ENCODE measurements around the gene MIS12. TPM values are rescaled to one million over a fixed set of nuclear protein-coding genes. Genes with fewer than 3 reads are reported as not detected.

The MIS12 gene
- total RNA-seq, 1 experiment from 2014 or later = 22.6 TPM

- ChIA-PET CTCF (interaction anchor here (4.4 kb wide), 1 partner anchor 28 kb away, joined by 23 read pairs; the partner anchor contains the start of gene C1QBP), POLR2A (interaction anchor here (0.5 to 2.0 kb wide), 3 partner anchors 19 to 520 kb away, joined by 4 to 17 read pairs (median 12); partner anchors contain the start of genes DERL2 and MIS12)
- Mint-ChIP-seq H3K4me3 (peak overlapping the region; percentile 89), H3K27me3 (ENCODE audit: low read depth) (no peaks in the 10 kb centered on the region), H3K4me1 (peaks cover 23% of the 10 kb centered on the region), H3K9me3 (no peaks in the 10 kb centered on the region), H3K27ac (peak overlapping the region; percentile 55), H3K36me3 (peaks cover 9% of the 10 kb centered on the region)
- DNase-seq (ENCODE audit: low spot score) (no peak), ATAC-seq (no peak)
- TF ChIP-seq TEAD4 (CRISPR knock-in tag; IDR thresholded peaks at IDR 0.05) (no peak), MXD4 (CRISPR knock-in tag; IDR thresholded peaks at IDR 0.05; ENCODE audit: borderline replicate concordance) (no peak), JUN (CRISPR knock-in tag; IDR thresholded peaks at IDR 0.05) (no peak), SOX15 (CRISPR knock-in tag; IDR thresholded peaks at IDR 0.05) (no peak), GRHL2 (CRISPR knock-in tag; IDR thresholded peaks at IDR 0.05; ENCODE audit: insufficient replicate concordance, severe bottlenecking) (no peak), E2F1 (CRISPR knock-in tag; IDR thresholded peaks at IDR 0.05) (no peak)
- TF ChIP-seq, protein P1, sequence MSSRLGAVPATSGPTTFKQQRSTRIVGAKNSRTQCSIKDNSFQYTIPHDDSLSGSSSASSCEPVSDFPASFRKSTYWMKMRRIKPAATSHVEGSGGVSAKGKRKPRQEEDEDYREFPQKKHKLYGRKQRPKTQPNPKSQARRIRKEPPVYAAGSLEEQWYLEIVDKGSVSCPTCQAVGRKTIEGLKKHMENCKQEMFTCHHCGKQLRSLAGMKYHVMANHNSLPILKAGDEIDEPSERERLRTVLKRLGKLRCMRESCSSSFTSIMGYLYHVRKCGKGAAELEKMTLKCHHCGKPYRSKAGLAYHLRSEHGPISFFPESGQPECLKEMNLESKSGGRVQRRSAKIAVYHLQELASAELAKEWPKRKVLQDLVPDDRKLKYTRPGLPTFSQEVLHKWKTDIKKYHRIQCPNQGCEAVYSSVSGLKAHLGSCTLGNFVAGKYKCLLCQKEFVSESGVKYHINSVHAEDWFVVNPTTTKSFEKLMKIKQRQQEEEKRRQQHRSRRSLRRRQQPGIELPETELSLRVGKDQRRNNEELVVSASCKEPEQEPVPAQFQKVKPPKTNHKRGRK (CRISPR knock-in tag; IDR thresholded peaks at IDR 0.05; ENCODE audit: borderline replicate concordance) = no peak
These were observed 18.9 kb upstream of the MIS12 start for GRCh38 chr17:5467416-5467815.

DNA sequence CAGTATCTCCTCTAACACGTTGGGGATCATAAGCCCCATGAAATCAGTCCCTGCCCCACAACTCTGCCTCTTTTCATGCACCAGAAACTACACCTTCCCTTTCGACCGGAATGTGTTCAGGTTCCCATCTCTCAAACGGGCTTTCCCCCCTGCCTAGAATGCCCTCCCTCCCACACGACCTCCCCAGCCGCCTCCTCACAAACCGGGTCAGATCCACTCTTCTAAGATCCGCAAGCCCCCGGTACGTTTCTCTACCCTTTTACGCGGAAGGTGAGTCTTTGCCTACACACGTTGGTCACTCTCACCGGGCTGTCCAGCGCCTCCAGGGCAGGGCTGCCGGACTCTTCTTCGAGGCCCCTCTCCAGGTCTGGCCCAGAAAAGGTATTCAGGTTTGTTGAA is 18.3 kb upstream of the MIS12 start:
- H3K27ac Mint-ChIP-seq = peak overlapping the region; percentile 43
- TF ChIP-seq, protein P2, sequence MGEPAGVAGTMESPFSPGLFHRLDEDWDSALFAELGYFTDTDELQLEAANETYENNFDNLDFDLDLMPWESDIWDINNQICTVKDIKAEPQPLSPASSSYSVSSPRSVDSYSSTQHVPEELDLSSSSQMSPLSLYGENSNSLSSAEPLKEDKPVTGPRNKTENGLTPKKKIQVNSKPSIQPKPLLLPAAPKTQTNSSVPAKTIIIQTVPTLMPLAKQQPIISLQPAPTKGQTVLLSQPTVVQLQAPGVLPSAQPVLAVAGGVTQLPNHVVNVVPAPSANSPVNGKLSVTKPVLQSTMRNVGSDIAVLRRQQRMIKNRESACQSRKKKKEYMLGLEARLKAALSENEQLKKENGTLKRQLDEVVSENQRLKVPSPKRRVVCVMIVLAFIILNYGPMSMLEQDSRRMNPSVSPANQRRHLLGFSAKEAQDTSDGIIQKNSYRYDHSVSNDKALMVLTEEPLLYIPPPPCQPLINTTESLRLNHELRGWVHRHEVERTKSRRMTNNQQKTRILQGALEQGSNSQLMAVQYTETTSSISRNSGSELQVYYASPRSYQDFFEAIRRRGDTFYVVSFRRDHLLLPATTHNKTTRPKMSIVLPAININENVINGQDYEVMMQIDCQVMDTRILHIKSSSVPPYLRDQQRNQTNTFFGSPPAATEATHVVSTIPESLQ (CRISPR knock-in tag; IDR thresholded peaks at IDR 0.05) = no peak
- TF ChIP-seq FOXJ3 (CRISPR knock-in tag; IDR thresholded peaks at IDR 0.05; ENCODE audit: borderline replicate concordance) (no peak), TCF7 (CRISPR knock-in tag; IDR thresholded peaks at IDR 0.05; ENCODE audit: low read depth) (no peak), GRHL2 (CRISPR knock-in tag; IDR thresholded peaks at IDR 0.05; ENCODE audit: insufficient replicate concordance, severe bottlenecking) (no peak), SMAD4 (CRISPR knock-in tag; IDR thresholded peaks at IDR 0.05) (no peak), SMAD3 (CRISPR knock-in tag; IDR thresholded peaks at IDR 0.05; ENCODE audit: borderline replicate concordance) (no peak), E2F1 (CRISPR knock-in tag; IDR thresholded peaks at IDR 0.05) (no peak), MAX (CRISPR knock-in tag; IDR thresholded peaks at IDR 0.05) (no peak), CREB1 (CRISPR knock-in tag; IDR thresholded peaks at IDR 0.05) (no peak), EMX1 (CRISPR knock-in tag; IDR thresholded peaks at IDR 0.05) (no peak), MLX (CRISPR knock-in tag; IDR thresholded peaks at IDR 0.05) (no peak), IRF2 (CRISPR knock-in tag; IDR thresholded peaks at IDR 0.05; ENCODE audit: borderline replicate concordance, low read depth) (no peak)
- TF ChIP-seq, protein P3, sequence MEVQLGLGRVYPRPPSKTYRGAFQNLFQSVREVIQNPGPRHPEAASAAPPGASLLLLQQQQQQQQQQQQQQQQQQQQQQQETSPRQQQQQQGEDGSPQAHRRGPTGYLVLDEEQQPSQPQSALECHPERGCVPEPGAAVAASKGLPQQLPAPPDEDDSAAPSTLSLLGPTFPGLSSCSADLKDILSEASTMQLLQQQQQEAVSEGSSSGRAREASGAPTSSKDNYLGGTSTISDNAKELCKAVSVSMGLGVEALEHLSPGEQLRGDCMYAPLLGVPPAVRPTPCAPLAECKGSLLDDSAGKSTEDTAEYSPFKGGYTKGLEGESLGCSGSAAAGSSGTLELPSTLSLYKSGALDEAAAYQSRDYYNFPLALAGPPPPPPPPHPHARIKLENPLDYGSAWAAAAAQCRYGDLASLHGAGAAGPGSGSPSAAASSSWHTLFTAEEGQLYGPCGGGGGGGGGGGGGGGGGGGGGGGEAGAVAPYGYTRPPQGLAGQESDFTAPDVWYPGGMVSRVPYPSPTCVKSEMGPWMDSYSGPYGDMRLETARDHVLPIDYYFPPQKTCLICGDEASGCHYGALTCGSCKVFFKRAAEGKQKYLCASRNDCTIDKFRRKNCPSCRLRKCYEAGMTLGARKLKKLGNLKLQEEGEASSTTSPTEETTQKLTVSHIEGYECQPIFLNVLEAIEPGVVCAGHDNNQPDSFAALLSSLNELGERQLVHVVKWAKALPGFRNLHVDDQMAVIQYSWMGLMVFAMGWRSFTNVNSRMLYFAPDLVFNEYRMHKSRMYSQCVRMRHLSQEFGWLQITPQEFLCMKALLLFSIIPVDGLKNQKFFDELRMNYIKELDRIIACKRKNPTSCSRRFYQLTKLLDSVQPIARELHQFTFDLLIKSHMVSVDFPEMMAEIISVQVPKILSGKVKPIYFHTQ (CRISPR knock-in tag; IDR thresholded peaks at IDR 0.05) = no peak
- TF ChIP-seq, protein P4, sequence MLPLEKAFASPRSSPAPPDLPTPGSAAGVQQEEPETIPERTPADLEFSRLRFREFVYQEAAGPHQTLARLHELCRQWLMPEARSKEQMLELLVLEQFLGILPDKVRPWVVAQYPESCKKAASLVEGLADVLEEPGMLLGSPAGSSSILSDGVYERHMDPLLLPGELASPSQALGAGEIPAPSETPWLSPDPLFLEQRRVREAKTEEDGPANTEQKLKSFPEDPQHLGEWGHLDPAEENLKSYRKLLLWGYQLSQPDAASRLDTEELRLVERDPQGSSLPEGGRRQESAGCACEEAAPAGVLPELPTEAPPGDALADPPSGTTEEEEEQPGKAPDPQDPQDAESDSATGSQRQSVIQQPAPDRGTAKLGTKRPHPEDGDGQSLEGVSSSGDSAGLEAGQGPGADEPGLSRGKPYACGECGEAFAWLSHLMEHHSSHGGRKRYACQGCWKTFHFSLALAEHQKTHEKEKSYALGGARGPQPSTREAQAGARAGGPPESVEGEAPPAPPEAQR (CRISPR knock-in tag; IDR thresholded peaks at IDR 0.05) = no peak
- TF ChIP-seq, protein P5, sequence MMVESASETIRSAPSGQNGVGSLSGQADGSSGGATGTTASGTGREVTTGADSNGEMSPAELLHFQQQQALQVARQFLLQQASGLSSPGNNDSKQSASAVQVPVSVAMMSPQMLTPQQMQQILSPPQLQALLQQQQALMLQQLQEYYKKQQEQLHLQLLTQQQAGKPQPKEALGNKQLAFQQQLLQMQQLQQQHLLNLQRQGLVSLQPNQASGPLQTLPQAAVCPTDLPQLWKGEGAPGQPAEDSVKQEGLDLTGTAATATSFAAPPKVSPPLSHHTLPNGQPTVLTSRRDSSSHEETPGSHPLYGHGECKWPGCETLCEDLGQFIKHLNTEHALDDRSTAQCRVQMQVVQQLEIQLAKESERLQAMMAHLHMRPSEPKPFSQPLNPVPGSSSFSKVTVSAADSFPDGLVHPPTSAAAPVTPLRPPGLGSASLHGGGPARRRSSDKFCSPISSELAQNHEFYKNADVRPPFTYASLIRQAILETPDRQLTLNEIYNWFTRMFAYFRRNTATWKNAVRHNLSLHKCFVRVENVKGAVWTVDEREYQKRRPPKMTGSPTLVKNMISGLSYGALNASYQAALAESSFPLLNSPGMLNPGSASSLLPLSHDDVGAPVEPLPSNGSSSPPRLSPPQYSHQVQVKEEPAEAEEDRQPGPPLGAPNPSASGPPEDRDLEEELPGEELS (CRISPR knock-in tag; IDR thresholded peaks at IDR 0.05) = no peak

More for the DNA sequence above, 18.3 kb upstream of the MIS12 start:
- Mint-ChIP-seq H3K4me3 (peak overlapping the region; percentile 89), H3K9me3 (no peaks in the 10 kb centered on the region), H3K27me3 (ENCODE audit: low read depth) (no peaks in the 10 kb centered on the region), H3K36me3 (peaks cover 4% of the 10 kb centered on the region), H3K4me1 (peaks cover 23% of the 10 kb centered on the region)
- ChIA-PET CTCF (interaction anchor here (1.1 to 4.4 kb wide), 4 partner anchors 17 to 49 kb away, joined by 3 to 23 read pairs (median 8); partner anchors contain the start of genes C1QBP, DERL2, MIS12 and NUP88), POLR2A (interaction anchor here (1.2 to 2.0 kb wide), 6 partner anchors 17 to 49 kb away, joined by 3 to 17 read pairs (median 8); partner anchors contain the start of genes C1QBP, DERL2, MIS12 and NUP88)
- ATAC-seq = no peak
- no peak for DNase-seq (ENCODE audit: low spot score)
